B cell (primary cell): Measurements from ENCODE around the gene SPOP. TPM values are rescaled to one million over a fixed set of nuclear protein-coding genes. Genes with fewer than 3 reads are reported as not detected.

Experiments
- ATAC-seq: fragments of 200-7000 bp; cut with Tn5 transposase; one replicate; pipeline ENCODE4 v1.10.0; 2021; ENCODE audit warnings: low read depth, mild to moderate bottlenecking, moderate number of reproducible peaks, moderate library complexity
- CTCF ChIA-PET: fragments of 350-600 bp; sonication (Branson Sonifier 250); formaldehyde crosslinking; loops from one replicate; lab custom pipeline; 2021; ENCODE audit warnings: antibody characterized with exemption, inconsistent platforms; lab: Charles Lee
- POLR2A ChIA-PET: fragments of 350-600 bp; sonication (Branson Sonifier 250); formaldehyde crosslinking; loops from one replicate; lab custom pipeline; 2021; ENCODE audit warnings: antibody characterized with exemption; lab: Charles Lee
- DNase-seq: peaks from one replicate; pipeline ENCODE4 v3.0.0; 2013
- H2AFZ ChIP-seq: 2 replicates; pipeline ENCODE4 v1.6.1; 2012; ENCODE audit warnings: mild to moderate bottlenecking, low read depth, low read length; ENCODE audit not compliant: insufficient read depth, poor library complexity, severe bottlenecking
- H3K27ac ChIP-seq, 2 donors: 1 replicate in 1 of 2; 2 replicates in 1 of 2; pipeline ENCODE4 v1.5.1; 2012 to 2013; ENCODE audit warnings: low read length in 2 of 2, mild to moderate bottlenecking in 2 of 2, moderate library complexity in 1 of 2
- H3K27me3 ChIP-seq, 4 experiments: fragments of 200-600 bp in 1 of 4; sonication (generic) in 1 of 4; replicated peaks in 1 of 4; 1 replicate in 2 of 4; 2 replicates in 2 of 4; pipeline versions ENCODE4 v1.6.1 to v1.7.0; 2013 to 2016; ENCODE audit warnings: low read length in 3 of 4, mild to moderate bottlenecking in 2 of 4, mixed read lengths in 1 of 4, moderate library complexity in 1 of 4; ENCODE audit not compliant: insufficient read depth in 4 of 4, control insufficient read depth in 3 of 4; ENCODE audit errors: control extremely low read depth in 1 of 4
- H3K36me3 ChIP-seq, 2 experiments: replicated peaks in 1 of 2; 1 replicate in 1 of 2; 2 replicates in 1 of 2; pipeline versions ENCODE4 v1.6.1 to v1.7.1; 2013; ENCODE audit warnings: low read length in 1 of 2; ENCODE audit not compliant: insufficient read depth in 2 of 2, control insufficient read depth in 1 of 2; ENCODE audit errors: control extremely low read depth in 1 of 2, extremely low read depth in 1 of 2
- H3K4me1 ChIP-seq, 2 donors: fragments of 200-600 bp in 1 of 2; sonication (generic) in 1 of 2; 1 replicate in 1 of 2; 2 replicates in 1 of 2; pipeline versions ENCODE4 v1.5.1 to v1.6.1; 2013 to 2017; ENCODE audit warnings: low read length in 2 of 2; ENCODE audit not compliant: control insufficient read depth in 2 of 2, insufficient read depth in 2 of 2
- H3K4me2 ChIP-seq: replicated peaks from 2 replicates; pipeline ENCODE3; 2012; ENCODE audit warnings: mild to moderate bottlenecking, low read depth, low read length; ENCODE audit not compliant: poor library complexity, severe bottlenecking
- H3K4me3 ChIP-seq, 5 experiments: fragments of 200-600 bp in 1 of 5; sonication (generic) in 1 of 5; 1 replicate in 3 of 5; 2 replicates in 2 of 5; pipeline versions ENCODE4 v1.5.1 to v1.7.0; 2011 to 2016; ENCODE audit warnings: low read length in 4 of 5, mild to moderate bottlenecking in 4 of 5, low read depth in 2 of 5, control low read depth in 1 of 5, moderate library complexity in 1 of 5; ENCODE audit not compliant: insufficient read depth in 1 of 5; ENCODE audit errors: control extremely low read depth in 1 of 5, extremely low read depth in 1 of 5
- H3K79me2 ChIP-seq: fragments of 200-600 bp; sonication (generic); one replicate; pipeline ENCODE4 v1.6.0; 2016; ENCODE audit warnings: low read length; ENCODE audit not compliant: control insufficient read depth, insufficient read depth
- H3K9ac ChIP-seq: fragments of 200-600 bp; sonication (generic); 2 replicates; pipeline ENCODE4 v1.6.1; 2017; ENCODE audit warnings: mild to moderate bottlenecking, low read length, moderate library complexity
- H3K9me3 ChIP-seq, 3 donors: one replicate each; pipeline versions ENCODE4 v1.6.1 to v1.7.1; 2013; ENCODE audit warnings: low read length in 2 of 3; ENCODE audit not compliant: control insufficient read depth in 2 of 3, insufficient read depth in 1 of 3; ENCODE audit errors: control extremely low read depth in 1 of 3
- H4K20me1 ChIP-seq: 2 replicates; pipeline ENCODE4 v1.6.0; 2012; ENCODE audit warnings: mild to moderate bottlenecking, low read length; ENCODE audit not compliant: insufficient read depth, control insufficient read depth, poor library complexity, severe bottlenecking
- H3K27ac Mint-ChIP-seq: one replicate; pipeline ENCODE4 v1.8.0; 2021; ENCODE audit warnings: mixed read lengths
- H3K27me3 Mint-ChIP-seq: one replicate; pipeline ENCODE4 v1.8.0; 2021; ENCODE audit warnings: mixed read lengths
- H3K4me1 Mint-ChIP-seq: one replicate; pipeline ENCODE4 v1.8.0; 2021; ENCODE audit warnings: mixed read lengths
- H3K4me3 Mint-ChIP-seq: one replicate; pipeline ENCODE4 v1.8.0; 2021; ENCODE audit warnings: mixed read lengths
- H3K9me3 Mint-ChIP-seq: one replicate; pipeline ENCODE4 v1.8.0; 2022; ENCODE audit warnings: mixed read lengths; ENCODE audit not compliant: insufficient read depth
- CTCF ChIP-seq: fragments of 200-600 bp; IDR thresholded peaks from one replicate; pipeline ENCODE4 v1.8.0; 2022; ENCODE audit warnings: antibody characterized with exemption, mild to moderate bottlenecking
- EZH2 ChIP-seq: IDR thresholded peaks from 2 replicates; pipeline ENCODE4 v1.6.1; 2012; ENCODE audit warnings: borderline replicate concordance, low read depth, mild to moderate bottlenecking, moderate library complexity, low read length; ENCODE audit not compliant: insufficient read depth, poor library complexity, severe bottlenecking
- WGBS: methylation state at CpG from one replicate; pipeline ENCODE4 v1.1.5; 2013; ENCODE audit warnings: missing lambda C conversion rate; ENCODE audit not compliant: insufficient coverage; 5-methylcytosine and 5-hydroxymethylcytosine counted together
- intact Hi-C: fragments of 100-400 bp; cut with micrococcal nuclease; formaldehyde crosslinking; loops from one replicate; pipeline ENCODE4 v1.10.0; 2022
- polyA plus RNA-seq: library from polyadenylated mRNA; depleted of rRNA; stranded (reverse); fragments of >200 nt; gene quantifications from 2 replicates; pipeline ENCODE4 v1.2.3, GENCODE V29; 2012
- total RNA-seq, 2 donors: library from RNA; stranded (reverse); fragments of 120-200 nt in 1 of 2; gene quantifications; 1 replicate in 1 of 2; 2 replicates in 1 of 2; pipeline versions ENCODE4 v1.2.3 to v1.2.4, GENCODE V29; 2013 to 2022

SPOP gene
- total and polyA plus RNA-seq, 2 donors (not counting 1 experiment from before 2014, with no cell fraction given) = 27.0 to 72.1 TPM

- Mint-ChIP-seq H3K9me3 (no peaks in the 10 kb centered on the region), H3K27me3 (no peaks in the 10 kb centered on the region), H3K4me3 (peak overlapping the region; percentile 88), H3K4me1 (peaks cover 31% of the 10 kb centered on the region), H3K27ac (peak overlapping the region; percentile 93)
- Histone ChIP-seq H3K36me3 (peaks cover 0 to 56% of the 10 kb centered on the region in 2 experiments), H3K9me3 (no peaks in the 10 kb centered on the region), H3K4me1 (peaks cover 19 to 25% of the 10 kb centered on the region in 2 donors), H3K9ac (peak overlapping the region; percentile 96), H3K79me2 (peaks cover 22% of the 10 kb centered on the region), H2AFZ (peak overlapping the region; percentile 95), H3K27ac (peak overlapping the region; percentile 68 to 93), H3K4me2 (peak overlapping the region; percentile 84), H3K27me3 (no peaks in the 10 kb centered on the region), H3K4me3 (peak overlapping the region; percentile 61 to 94 (median 84)), H4K20me1 (peaks cover 7% of the 10 kb centered on the region)
- TF ChIP-seq CTCF = no peak
- TF ChIP-seq EZH2 = no peak
- intact Hi-C loops = loop anchor here (10.0 kb wide), 2 partner anchors 212 to 292 kb away; partner anchors contain the start of genes NGFR and PHB1
- ATAC-seq (no peak), DNase-seq (peak; percentile 52)
- POLR2A ChIA-PET = interaction anchor here (0.7 to 3.2 kb wide), 8 partner anchors 11 to 113 kb away, joined by 3 to 23 read pairs (median 6); partner anchors contain the start of genes FAM117A and KAT7
- WGBS = 2% methylated on average over 12 of the region's 12 CpGs
- CTCF ChIA-PET = interaction anchor here (0.7 to 24.9 kb wide), 14 partner anchors 10 to 138 kb away, joined by 3 to 485 read pairs (median 15); partner anchors contain the start of genes FAM117A, KAT7 and NXPH3
These were observed 29.3 kb upstream of the SPOP start for GRCh38 chr17:49707246-49707607.

GRCh38 chr17:49705254-49705653 lies 27.4 kb upstream of the SPOP start:
- DNase-seq (no peak), ATAC-seq (no peak)
- no peak overlapping the region for H3K9ac ChIP-seq
- peaks cover 0 to 59% of the 10 kb centered on the region in 2 experiments for H3K36me3 ChIP-seq
- H3K4me3 ChIP-seq = no peak overlapping the region
- H3K27ac ChIP-seq = no peak overlapping the region
- no peaks in the 10 kb centered on the region for H3K27me3 Mint-ChIP-seq
- ChIA-PET CTCF (interaction anchor here (0.6 to 24.9 kb wide), 5 partner anchors 8 to 136 kb away, joined by 3 to 485 read pairs (median 4); partner anchors contain the start of genes FAM117A and NXPH3), POLR2A (no interaction called here)
- H4K20me1 ChIP-seq = peaks cover 7% of the 10 kb centered on the region
- peaks cover 19 to 25% of the 10 kb centered on the region in 2 donors for H3K4me1 ChIP-seq
- no peaks in the 10 kb centered on the region for H3K9me3 ChIP-seq
- H3K27ac Mint-ChIP-seq = no peak overlapping the region
- peaks cover 22% of the 10 kb centered on the region for H3K79me2 ChIP-seq
- no peak for TF ChIP-seq EZH2
- no peak for TF ChIP-seq CTCF
- H3K4me2 ChIP-seq = no peak overlapping the region
- peaks cover 31% of the 10 kb centered on the region for H3K4me1 Mint-ChIP-seq
- H3K27me3 ChIP-seq = no peaks in the 10 kb centered on the region
- H2AFZ ChIP-seq = no peak overlapping the region
- intact Hi-C loops = loop anchor here (10.0 kb wide), 2 partner anchors 210 to 290 kb away; partner anchors contain the start of genes NGFR and PHB1
- H3K9me3 Mint-ChIP-seq = no peaks in the 10 kb centered on the region
- peak overlapping the region; percentile 20 for H3K4me3 Mint-ChIP-seq
